Hepatocyte (in vitro differentiated cells): Measurements from ENCODE around the gene APOL1. TPM values are rescaled to one million over a fixed set of nuclear protein-coding genes. Genes with fewer than 3 reads are reported as not detected.
A peak's percentile ranks its signal among the peaks of the same experiment; 100 is the strongest.

Experiments
- DNase-seq: peaks from one replicate; pipeline ENCODE4 v3.0.0-alpha.2; 2016; ENCODE audit warnings: low spot score
- H2AFZ ChIP-seq: fragments of 200-600 bp; sonication (generic); 2 replicates; pipeline ENCODE4 v1.6.0; 2016; ENCODE audit warnings: antibody characterized with exemption, mild to moderate bottlenecking
- H3K27ac ChIP-seq: fragments of 200-600 bp; sonication (generic); 2 replicates; pipeline ENCODE4 v1.5.1; 2016; ENCODE audit warnings: mild to moderate bottlenecking
- H3K27me3 ChIP-seq: fragments of 200-600 bp; sonication (generic); 2 replicates; pipeline ENCODE4 v1.6.1; 2016
- H3K36me3 ChIP-seq: fragments of 200-600 bp; sonication (generic); replicated peaks from 2 replicates; pipeline ENCODE4 v1.5.1; 2016; ENCODE audit warnings: low read depth; ENCODE audit not compliant: insufficient read depth
- H3K4me1 ChIP-seq: fragments of 200-600 bp; sonication (generic); 2 replicates; pipeline ENCODE4 v1.5.1; 2016; ENCODE audit warnings: mild to moderate bottlenecking, moderate library complexity; ENCODE audit not compliant: insufficient read depth
- H3K4me2 ChIP-seq: fragments of 200-600 bp; sonication (generic); 2 replicates; pipeline ENCODE4 v1.6.0; 2016
- H3K4me3 ChIP-seq: fragments of 200-600 bp; sonication (generic); 2 replicates; pipeline ENCODE4 v1.5.1; 2016; ENCODE audit warnings: mild to moderate bottlenecking
- H3K79me2 ChIP-seq: fragments of 200-600 bp; sonication (generic); 2 replicates; pipeline ENCODE4 v1.6.0; 2017; ENCODE audit warnings: mild to moderate bottlenecking
- H3K9me2 ChIP-seq: fragments of 200-600 bp; sonication (generic); replicated peaks from 2 replicates; pipeline ENCODE4 v1.6.0; 2017; ENCODE audit warnings: mild to moderate bottlenecking; ENCODE audit not compliant: insufficient read depth
- H3K9me3 ChIP-seq: fragments of 200-600 bp; sonication (generic); 2 replicates; pipeline ENCODE4 v1.5.1; 2016; ENCODE audit warnings: low read depth, mild to moderate bottlenecking
- H4K20me1 ChIP-seq: fragments of 200-600 bp; sonication (generic); 2 replicates; pipeline ENCODE4 v1.6.0; 2016; ENCODE audit warnings: mild to moderate bottlenecking; ENCODE audit not compliant: insufficient read depth, poor library complexity, severe bottlenecking
- EZH2 ChIP-seq: fragments of 200-600 bp; sonication (generic); IDR thresholded peaks from 2 replicates; pipeline ENCODE4 v1.6.1; 2016; ENCODE audit warnings: antibody characterized with exemption, mild to moderate bottlenecking, borderline replicate concordance
- EZH2phosphoT487 ChIP-seq: fragments of 200-600 bp; sonication (generic); IDR thresholded peaks from one replicate; pipeline ENCODE4 v1.6.1; 2018; ENCODE audit warnings: antibody characterized with exemption, mild to moderate bottlenecking, low read depth, moderate library complexity; ENCODE audit not compliant: unreplicated experiment, severe bottlenecking
- WGBS: methylation state at CpG from one replicate; pipeline ENCODE4 v1.1.6; 2016; ENCODE audit warnings: low lambda C conversion rate; ENCODE audit errors: missing lambda C conversion rate; 5-methylcytosine and 5-hydroxymethylcytosine counted together
- polyA plus RNA-seq: library from polyadenylated mRNA; unstranded; fragments of >200 nt; fragmentation: Nextera tagmentation; extraction: Ambion mirVana; gene quantifications from 2 replicates; pipeline ENCODE4 v1.2.1, GENCODE V29; 2016
- total RNA-seq: library from RNA; depleted of rRNA; stranded (reverse); fragments of >200 nt; gene quantifications from 2 replicates; pipeline ENCODE4 v1.2.3, GENCODE V29; 2014
- TF ChIP-seq, protein P1 (sequence below): fragments of 200-600 bp; sonication (generic); IDR thresholded peaks from 2 replicates; pipeline ENCODE4 v1.5.1; 2016; ENCODE audit warnings: antibody characterized with exemption, mild to moderate bottlenecking; ENCODE audit not compliant: poor library complexity

The APOL1 gene
- total and polyA plus RNA-seq, 2 experiments from 2014 or later, result 6.4 to 7.3 TPM

- no peak overlapping the region for H3K27ac ChIP-seq
- DNase-seq, result no peak
- H3K4me3 ChIP-seq, result no peak overlapping the region
- H3K4me2 ChIP-seq, result no peak overlapping the region
- TF ChIP-seq EZH2 (no peak), EZH2phosphoT487 (no peak)
- TF ChIP-seq, protein P1, sequence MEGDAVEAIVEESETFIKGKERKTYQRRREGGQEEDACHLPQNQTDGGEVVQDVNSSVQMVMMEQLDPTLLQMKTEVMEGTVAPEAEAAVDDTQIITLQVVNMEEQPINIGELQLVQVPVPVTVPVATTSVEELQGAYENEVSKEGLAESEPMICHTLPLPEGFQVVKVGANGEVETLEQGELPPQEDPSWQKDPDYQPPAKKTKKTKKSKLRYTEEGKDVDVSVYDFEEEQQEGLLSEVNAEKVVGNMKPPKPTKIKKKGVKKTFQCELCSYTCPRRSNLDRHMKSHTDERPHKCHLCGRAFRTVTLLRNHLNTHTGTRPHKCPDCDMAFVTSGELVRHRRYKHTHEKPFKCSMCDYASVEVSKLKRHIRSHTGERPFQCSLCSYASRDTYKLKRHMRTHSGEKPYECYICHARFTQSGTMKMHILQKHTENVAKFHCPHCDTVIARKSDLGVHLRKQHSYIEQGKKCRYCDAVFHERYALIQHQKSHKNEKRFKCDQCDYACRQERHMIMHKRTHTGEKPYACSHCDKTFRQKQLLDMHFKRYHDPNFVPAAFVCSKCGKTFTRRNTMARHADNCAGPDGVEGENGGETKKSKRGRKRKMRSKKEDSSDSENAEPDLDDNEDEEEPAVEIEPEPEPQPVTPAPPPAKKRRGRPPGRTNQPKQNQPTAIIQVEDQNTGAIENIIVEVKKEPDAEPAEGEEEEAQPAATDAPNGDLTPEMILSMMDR, result no peak
- H3K27me3 ChIP-seq, result no peaks in the 10 kb centered on the region
- H3K9me3 ChIP-seq, result no peaks in the 10 kb centered on the region
- WGBS, result 94% methylated on average over 12 of the region's 12 CpGs
- H3K4me1 ChIP-seq, result no peaks in the 10 kb centered on the region
- H2AFZ ChIP-seq, result no peak overlapping the region
- no peaks in the 10 kb centered on the region for H3K36me3 ChIP-seq
- H3K79me2 ChIP-seq, result no peaks in the 10 kb centered on the region
- H3K9me2 ChIP-seq, result no peaks in the 10 kb centered on the region
- no peaks in the 10 kb centered on the region for H4K20me1 ChIP-seq
Measured at GRCh38 chr22:36285017-36285416, 32.1 kb downstream of the APOL1 start.

DNA sequence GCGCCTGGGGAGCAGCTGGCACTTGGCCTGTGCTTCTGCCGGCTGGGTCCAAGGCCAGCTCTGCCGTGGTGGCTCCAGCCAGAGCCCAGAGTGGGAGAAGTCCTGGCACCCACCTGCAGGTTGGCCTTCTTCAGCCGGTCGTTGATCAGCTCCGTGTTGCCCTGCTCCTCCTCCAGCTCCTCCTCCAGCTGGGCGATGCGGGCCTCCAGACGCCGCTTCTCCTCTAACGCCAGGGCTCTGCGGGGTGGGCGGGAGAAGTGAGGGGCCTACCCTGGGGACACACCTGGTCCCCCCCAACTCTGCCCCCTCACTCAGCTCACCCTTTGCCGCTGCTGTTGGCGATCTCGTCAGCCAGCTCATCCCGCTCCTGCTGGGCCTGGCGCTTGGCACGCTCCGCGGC, 32.6 kb downstream of the APOL1 start:
- Histone ChIP-seq H3K36me3 (no peaks in the 10 kb centered on the region), H3K4me1 (no peaks in the 10 kb centered on the region), H3K9me2 (no peaks in the 10 kb centered on the region), H3K27me3 (no peaks in the 10 kb centered on the region), H3K79me2 (no peaks in the 10 kb centered on the region), H3K27ac (no peak overlapping the region), H4K20me1 (no peaks in the 10 kb centered on the region), H3K4me2 (no peak overlapping the region), H2AFZ (no peak overlapping the region), H3K9me3 (no peaks in the 10 kb centered on the region), H3K4me3 (no peak overlapping the region)
- TF ChIP-seq EZH2, result no peak
- TF ChIP-seq, protein P1, result no peak
- no peak for TF ChIP-seq EZH2phosphoT487
- WGBS, result 98% methylated on average over 8 of the region's 21 CpGs
- DNase-seq, result no peak

DNA sequence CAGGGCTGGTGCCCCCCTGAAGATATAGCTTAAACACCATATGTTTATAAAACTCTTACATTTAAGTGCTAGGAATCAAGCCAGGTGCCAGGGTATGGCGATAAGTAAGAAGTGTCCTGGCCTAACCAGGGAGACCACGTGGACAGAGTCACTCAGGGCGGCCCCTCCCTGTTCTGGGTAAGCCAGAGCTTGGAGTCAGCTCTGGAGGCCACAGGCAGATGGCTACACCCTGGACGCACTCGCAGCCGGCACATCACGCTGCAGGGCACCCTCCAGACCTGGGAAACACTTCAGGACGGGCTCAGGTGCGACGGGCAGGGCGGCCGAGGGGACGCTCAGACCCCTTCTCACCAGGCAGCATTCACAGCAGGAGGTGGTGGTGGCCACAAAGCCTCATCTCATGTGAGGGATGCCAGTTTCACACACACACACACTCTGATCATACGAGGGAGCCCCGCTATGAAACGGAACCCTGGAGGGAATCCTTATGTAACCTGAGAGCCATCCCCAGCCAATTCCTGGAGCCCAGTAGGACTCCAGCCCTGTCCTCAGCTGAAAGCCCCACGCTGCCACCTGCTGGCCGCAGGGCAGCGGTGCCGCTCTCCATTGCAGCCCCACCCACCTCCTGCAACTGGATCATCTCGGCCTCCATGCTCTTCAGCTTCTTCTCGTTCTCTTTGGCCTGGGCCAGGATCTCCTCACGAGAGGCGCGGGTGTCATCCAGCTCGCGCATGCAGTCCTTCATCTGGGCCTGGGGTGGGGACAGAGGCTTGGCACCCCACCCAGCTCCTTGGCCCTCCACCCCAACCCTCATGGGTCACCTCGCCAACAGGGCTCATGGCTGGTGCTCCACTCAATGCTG, 33.4 kb downstream of the APOL1 start:
- Histone ChIP-seq H2AFZ (no peak overlapping the region), H3K79me2 (no peaks in the 10 kb centered on the region), H3K9me3 (no peaks in the 10 kb centered on the region), H3K27ac (no peak overlapping the region), H3K9me2 (no peaks in the 10 kb centered on the region), H3K4me2 (no peak overlapping the region), H4K20me1 (no peaks in the 10 kb centered on the region), H3K4me1 (no peaks in the 10 kb centered on the region), H3K27me3 (no peaks in the 10 kb centered on the region), H3K4me3 (no peak overlapping the region), H3K36me3 (no peaks in the 10 kb centered on the region)
- peak; percentile 86 for DNase-seq
- WGBS, result 74% methylated on average over 28 of the region's 28 CpGs
- TF ChIP-seq EZH2phosphoT487 (no peak), EZH2 (no peak)
- TF ChIP-seq, protein P1, result peak; percentile 92
